NCI-H2171 (cell line): ENCODE data around the gene COQ8B.
"Not testable (repeated sequence)": the region's sequence is repeated elsewhere in the genome, so short reads cannot be mapped to it uniquely, and the experiment has no call there.

Experiments used
- DNase-seq: peaks from one replicate; lab custom pipeline; 2025; lab: John Stamatoyannopoulos, UW

COQ8B gene

DNA sequence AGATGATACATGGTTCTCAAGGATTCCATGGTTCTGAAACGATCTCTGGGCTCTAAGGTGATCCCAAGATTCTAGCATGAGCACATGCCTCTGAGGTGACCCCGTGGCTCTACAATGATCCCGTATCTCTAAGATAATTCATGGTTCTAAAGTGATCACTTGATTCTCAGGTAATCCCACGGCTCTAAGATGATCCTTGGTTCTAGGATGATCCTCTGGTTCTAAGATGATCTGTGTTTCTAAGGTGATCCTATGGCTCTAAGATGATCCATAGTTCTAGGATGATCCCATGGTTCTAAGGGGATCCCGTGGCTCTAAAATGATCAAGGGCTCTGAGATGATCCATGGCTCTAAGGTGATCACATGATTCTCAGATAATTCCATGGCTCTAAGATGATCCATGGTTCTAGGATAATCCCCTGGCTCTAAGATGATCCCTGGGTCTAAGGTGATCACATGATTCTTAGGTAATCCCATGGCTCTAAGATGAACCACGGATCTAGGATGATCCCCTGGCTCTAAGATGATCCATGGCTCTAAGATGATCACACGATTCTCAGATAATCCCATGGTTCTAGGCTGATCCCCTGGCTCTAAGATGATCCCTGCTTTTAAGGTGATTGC lies 47.6 kb downstream of the COQ8B start:
- DNase-seq = no peak

DNA sequence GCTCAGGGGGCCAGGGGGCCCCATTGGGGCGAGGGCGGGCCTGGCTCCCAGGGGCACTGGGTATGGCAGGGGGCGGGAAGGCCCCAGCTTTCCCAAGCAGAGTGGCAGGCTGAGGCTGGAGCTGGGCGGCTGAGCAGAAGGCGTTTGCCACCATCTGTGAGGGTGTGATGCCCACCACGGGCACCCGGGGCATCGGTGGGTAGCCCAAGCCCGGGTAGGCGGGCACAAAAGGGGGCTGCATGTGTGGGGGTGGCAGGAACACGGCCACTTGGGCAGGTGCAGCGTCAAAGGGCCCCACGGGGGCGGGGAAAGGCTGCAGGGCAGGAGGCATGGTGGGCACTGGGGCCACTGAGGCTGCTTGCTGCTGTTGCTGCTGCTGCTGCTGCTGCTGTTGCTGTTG lies 49.1 kb downstream of the COQ8B start:
- no peak for DNase-seq

DNA sequence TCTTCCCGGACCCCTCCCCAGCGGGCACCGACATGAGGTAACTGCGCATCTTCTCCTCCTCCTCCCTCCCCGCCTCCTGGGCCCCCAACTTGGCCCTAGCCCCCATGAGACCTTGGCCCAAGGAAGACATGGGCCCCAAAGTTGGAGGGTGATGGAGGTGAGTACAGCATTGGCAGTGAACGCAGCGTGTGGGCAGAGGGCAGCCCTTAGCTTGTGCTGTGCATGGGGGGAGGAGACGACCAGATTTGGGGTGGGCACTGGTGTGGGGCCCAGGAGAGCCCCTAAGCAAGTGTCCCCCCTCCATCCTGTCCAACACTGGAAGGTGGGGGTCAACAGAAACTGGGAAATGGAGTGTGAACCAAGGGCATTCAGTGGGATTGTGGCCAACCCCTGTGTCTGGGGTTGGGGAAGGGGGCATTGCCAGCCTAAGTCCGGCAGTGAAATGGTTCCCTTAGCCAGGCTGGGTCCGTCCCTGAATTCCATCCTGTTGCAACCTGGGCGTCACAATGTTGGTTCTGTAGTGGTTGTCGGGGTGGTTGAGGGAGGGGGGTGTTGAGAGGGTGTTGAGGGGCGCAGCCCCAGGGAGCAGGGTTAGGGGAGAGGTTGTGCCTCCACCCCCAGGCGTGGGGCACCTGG lies 49.8 kb downstream of the COQ8B start:
- DNase-seq = no peak

DNA sequence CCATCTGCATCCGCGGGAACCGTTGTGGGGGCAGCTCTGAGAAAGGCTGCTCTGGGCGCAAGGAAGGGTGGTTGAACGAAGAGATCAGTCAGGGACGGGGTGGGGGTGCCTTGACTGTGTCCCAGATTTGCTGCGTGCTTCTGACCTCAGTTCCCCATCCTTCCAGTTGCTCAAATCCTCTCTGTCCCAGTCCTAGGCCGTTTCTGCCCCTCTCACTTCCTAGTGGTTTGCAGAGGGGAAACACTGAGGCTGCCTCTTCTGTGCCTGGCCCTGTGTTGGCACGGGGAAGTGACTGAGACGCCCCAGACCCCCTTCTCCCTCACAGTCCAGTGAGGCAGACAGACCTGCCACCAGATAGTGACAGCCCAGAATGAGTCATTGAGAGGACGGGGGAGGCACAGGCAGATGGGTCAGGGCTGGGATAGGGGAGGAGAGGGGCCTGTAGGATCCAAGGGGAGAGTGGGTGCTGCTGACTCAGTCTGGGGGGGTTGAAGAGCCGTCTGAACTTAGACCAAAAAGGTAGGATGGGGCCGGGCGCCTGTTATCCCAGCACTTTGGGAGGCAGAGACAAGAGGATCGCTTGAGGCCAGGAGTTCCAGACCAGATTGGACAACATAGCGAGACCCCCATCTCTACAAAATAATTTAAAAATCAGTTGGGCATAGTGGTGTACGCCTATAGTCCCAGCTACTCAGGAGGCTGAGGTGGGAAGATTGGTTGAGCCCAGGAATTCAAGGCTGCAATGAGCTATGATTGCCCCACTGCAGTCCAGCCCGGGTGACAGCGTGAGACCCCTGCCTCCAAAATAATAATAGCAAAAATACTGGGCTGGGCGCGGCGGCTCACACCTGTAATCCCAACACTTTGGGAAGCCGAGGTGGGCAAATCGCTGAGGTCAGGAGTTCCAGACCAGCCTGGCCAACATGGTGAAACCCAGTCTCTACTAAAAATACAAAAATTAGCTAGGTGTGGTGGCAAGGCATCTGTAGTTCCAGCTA lies 52.7 kb downstream of the COQ8B start:
- DNase-seq = no peak

DNA sequence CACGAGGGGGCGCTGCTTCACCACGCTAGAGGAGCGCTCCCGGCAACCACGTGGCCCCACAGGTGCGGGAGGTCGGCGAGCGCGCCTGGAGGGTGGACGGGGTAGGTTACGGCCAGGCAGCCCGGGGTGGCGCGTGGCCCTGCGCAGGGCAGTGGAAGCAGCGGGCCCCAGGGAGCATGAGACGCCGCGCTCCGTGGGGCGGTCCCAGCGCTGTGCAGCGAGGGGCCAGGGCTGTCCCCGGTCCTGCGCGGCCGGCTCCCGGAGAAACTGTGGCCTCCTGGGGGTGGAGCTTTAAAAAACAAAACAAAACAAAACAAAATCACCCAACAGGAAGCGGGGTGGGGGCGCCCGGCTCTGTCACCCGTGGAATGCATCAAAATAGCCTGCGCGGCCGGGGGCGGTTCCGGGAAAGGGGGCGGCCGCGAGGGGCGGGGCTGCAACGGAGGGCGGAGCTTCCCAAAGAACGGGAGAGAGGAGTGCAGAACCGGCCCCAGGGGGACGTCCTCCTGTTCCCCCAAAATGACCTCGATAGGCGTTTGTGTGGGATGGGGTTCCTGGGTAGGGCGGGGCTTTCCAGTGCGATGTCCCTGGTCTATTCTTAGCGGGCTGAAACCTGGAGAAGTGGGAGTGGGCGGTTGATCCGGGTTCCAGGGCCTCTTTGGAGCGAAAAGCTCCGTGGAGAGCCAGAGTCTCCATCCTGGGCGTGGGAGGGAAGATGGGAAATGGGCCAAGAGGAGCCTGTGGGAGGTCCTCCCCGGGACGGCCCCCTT lies 53.6 kb downstream of the COQ8B start:
- peak; percentile 81 for DNase-seq

DNA sequence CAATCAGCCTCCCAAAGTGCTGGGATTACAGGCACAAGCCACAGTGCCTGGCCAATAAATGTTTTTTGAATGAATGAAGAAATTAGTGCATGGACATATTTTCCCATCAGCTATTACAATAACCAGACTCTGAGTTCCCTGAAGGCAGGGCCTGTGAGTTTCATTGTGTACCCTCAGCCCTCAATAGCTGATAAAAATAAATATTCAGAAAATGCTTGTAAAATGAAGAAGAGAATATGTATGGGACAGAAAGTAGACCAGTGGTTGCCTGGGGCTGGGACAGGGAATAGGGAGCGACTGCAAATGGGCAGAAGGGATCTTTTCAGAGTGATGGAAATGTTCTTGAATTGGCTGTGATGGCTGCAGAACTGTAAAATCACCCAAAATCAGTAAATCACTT lies 55.1 kb downstream of the COQ8B start:
- DNase-seq = no peak

DNA sequence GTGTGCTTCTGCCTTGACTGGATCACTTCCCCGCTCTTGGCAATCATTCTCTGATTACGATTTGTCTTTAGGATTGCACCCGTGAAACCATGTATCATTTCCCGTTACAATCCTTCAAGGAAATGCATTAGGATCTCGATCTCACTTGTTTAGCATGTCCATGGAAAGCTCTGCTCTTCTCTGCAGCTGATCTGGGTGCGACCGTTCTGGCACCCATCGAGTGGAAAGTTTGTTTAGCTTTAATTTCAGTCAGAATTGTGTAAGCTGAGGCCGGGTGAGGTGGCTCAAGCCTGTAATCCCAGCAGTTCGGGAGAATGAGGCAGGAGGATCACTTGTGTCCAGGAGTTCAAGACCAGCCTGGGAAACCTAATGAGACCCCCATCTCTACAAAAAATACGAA lies 57.1 kb downstream of the COQ8B start:
- DNase-seq = no peak

DNA sequence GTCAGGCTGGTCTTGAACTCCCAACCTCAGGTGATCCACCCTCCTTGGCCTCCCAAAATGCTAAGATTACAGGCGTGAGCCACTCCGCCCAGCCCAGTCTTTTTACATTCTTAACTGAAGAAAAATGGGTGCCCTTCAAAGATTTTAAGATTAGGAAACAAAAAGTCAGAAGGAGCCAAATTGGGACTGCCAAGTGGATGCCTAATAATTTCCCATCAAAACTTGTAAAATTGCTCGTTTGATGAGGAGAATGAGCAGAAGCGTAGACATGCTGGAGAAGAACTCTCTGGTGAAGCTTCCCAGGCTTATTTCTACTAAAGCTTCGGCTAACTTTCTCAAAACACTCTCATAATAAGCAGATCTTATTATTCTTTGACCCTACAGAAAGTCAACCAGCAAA lies 57.6 kb downstream of the COQ8B start:
- no peak for DNase-seq

DNA sequence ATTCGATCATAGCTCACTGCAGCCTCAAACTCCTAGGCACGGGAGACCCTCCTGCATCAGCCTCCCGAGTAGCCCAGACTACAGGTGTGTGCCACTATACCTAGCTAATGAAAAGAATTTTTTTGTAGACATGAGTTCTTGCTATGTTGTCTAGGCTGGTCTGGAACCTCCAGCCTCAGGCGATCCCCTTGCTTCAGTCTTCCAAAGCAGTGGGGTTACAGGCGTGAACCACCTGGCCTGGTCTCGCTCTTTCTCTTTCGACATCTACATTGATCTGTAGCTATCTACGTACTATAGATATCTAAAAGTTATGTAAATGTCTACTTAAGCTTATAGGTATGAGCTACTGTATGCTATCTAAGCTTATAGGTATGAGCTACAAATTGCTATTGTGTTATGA lies 58.7 kb downstream of the COQ8B start:
- no peak for DNase-seq

DNA sequence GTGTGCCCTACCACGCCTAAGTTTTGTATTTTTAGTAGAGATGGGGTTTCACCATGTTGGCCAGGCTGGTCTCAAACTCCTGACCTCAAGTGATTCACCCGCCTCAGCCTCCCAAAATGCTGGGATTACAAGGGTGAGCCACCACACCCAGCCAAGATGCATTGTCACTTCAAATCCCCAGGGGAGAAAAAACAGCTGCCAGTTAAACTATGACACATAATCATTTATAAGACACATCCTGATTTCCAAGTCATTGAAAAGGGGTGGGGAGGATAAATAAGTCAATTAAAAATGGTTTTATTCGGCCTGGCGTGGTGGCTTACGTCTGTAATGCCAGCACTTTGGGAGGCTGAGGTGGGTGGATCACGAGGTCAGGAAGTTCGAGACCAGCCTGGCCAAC lies 61.0 kb downstream of the COQ8B start:
- DNase-seq = not testable (repeated sequence)

DNA sequence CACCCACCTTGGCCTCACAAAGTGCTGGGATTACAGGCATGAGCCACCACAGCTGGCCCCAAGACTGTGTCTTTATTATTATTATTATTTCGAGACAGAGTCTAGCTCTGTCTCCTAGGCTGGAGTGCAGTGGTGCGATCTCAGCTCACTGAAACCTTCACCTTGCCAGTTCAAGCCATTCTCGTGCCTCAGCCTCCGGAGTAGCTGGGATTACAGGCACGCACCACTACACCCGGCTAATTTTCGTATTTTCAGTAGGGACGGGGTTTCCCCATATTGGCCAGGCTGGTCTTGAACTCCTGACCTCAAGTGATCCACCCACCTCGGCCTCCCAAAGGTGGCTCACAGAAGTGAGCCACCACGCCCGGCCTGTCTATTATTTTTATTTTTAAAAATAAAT lies 64.4 kb downstream of the COQ8B start:
- not testable (repeated sequence) for DNase-seq

DNA sequence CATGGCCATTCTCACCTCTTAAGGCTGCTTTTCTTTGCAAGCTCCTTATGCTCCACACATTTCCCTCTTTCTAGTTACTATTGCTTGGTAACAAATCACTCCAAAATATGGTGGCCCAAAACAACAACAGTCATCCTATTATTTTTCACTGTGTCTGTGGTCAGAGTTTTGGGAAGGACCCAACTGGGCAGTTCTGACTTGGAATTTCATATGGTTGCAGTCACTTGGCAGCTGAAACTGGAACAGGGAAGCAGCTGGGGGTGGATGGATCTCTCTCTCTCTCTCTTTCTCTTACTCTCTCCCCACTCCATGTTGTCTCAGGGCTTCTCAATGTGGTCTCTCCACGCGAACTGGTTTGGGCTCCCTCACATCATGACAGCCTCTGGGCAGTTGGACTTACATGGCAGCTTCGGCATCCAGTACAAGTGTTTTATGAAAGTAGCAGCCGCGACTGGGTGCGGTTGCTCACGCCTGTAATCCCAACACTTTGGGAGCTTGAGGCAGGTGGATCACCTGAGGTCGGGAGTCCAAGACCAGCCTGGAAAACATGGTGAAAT lies 65.9 kb downstream of the COQ8B start:
- no peak for DNase-seq

DNA sequence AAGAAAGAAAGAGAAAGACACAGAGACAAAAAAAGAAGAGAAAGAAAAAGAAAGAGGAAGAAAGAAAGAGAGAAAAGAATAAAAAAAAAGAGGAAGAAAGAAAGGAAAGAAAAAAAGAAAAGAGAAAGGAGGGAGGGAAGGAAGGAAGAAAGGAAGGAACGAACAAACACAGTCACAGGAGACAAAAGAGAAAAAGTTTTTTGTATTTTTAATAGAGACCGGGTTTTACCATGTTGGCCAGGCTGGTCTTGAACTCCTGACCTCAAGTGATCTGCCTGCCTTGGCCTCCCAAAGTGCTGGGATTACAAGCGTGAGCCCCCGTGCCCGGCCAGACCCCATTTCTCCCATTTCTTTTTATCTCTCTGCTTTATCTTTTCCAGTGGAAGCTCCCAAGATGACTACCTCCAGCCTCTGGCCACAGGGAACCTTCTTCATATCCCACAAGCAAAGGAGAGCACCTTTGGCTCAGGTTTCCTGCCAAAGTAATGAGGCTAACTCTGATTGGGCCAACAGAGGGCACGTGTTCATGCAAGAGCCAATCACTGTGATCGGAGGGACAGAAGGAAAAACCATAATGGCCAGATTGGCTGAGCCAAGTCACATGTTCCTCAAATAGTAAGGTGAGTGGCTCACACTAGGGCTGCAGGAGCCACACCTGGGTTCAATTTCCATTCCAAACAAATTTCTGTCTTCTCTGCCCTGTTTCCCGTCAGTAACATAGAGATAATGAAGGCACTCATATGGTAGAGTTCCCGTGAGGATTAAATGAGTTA lies 66.6 kb downstream of the COQ8B start:
- not testable (repeated sequence) for DNase-seq

DNA sequence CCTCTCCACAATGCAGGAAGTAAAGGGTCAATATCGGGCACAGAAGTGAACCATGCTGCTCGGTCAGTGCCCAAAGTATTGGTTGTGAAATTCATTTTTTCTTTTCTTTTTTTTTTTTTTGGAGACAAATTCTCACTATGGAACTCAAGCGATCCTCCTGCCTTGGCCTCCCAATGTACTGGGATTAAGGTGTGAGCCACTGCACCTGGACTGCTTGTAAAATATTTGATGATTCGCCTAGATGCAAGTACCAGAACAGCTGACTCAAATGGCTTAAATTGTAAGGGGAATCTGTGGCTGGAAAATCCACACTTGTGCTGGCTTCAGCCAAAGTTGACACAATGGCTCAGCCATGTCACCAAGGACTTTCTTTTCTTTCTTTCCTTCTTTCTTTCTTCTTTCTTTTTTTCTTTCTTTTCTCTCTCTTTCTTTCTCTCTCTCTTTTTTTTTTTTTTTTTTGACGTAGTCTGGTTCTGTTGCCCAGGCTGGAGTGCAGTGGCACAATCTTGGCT lies 69.9 kb downstream of the COQ8B start:
- DNase-seq = no peak

DNA sequence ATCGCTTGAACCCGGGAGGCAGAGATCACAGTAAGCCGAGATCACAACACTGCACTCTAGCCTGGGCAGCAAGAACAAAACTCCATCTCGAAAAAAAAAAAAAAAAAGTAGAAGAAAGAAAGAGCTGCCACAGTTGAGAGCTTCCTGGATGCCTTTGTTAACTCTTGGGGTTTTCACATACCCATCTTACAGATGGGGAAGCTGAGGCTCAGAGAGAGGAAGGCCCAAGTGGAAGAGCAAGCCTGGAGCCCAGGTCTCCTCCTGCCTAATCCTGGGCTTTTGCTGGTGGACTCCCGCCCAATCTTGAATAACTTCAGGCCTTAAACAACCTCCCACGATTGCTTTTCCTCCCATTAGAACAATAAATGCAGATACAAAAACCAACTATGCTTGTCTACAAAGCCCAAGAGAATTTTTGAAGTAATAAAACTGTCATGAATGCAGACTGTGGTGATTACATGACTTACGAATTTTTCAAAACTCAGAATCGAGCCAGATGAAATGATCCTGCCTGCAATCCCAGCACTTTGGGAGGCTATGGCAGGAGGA lies 73.9 kb downstream of the COQ8B start:
- DNase-seq = no peak

DNA sequence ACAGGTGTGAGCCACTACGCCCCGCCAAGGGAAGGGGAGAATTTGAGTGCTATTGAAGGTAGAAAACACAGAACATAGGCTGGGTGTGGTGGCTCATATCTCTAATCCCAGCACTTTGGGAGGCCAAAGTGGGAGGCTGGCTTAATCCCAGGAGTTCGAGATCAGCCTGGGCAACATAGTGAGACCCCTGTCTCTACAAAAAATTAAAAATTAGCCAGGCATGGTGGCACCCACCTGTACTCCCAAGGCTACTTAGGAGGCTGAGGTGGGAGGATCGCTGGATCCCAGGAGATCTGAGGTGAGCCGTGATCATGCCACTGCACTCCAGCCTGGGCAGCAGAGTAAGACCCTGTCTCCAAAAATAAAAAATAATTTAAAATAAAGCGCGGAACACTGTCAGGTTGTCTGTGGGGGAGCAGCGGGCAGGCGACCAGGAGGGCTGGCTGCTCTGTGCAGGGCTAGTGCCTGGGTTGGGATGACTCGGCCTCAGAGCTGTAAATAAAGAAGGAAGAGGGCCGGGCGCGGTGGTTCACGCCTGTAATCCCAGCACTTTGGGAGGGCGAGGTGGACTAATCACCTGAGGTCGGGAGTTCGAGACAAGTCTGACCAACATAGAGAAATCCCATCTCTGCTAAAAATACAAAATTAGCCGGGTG lies 74.5 kb downstream of the COQ8B start:
- no peak for DNase-seq
